ENCODE results near the gene GRID2. TPM values are rescaled to one million over a fixed set of nuclear protein-coding genes. Genes with fewer than 3 reads are reported as not detected.

Gene GRID2
- total RNA-seq, 1 donor from 2014 or later = 33.8 TPM

DNA sequence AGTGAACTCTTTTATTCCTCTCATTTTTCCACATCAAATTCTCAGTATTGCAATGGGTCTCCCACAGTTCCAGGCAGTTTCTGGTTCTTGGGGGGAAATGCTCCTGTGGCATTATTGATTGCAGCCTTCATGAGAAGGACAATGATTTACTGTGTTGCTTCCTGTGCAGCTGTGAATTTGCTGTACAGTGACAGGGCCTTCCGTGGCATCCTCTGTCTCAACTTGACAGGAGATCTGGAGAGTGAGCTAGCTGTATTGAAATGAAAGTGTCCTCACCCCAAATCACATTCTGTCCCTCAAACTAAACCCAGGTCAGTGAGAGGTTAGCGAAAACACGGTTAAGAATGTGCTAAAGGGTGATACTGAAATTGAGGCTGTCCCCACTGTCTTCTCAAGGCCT is 1447.6 kb downstream of the GRID2 start:
- DNase-seq (ENCODE audit: low spot score in 2 of 2) (no peak), FAIRE-seq (no peak)

DNA sequence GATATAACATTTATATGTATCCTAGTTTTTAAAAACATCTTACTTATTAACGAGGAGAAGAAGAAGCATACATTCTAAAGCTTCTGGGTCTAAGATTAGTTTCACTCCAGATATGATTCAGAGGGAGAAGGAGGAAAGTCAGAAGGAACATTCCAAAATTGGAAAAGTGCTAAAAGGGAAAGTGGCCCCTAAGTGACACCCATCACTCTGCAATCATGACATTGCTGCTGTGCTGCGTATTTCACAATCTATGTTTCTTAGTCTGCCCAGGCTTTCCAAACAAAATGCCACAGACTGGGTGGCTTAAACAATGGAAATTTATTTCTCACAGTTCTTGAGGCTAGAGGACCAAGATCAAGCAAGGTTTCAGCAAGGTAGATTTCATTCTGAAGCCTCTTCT is 1452.3 kb downstream of the GRID2 start:
- no peak for FAIRE-seq
- DNase-seq (ENCODE audit: low spot score in 2 of 2) = no peak

GRCh38 chr4:93759506-93759905 is 1455.7 kb downstream of the GRID2 start:
- no peak for FAIRE-seq
- DNase-seq (ENCODE audit: low spot score in 2 of 2) = no peak

DNA sequence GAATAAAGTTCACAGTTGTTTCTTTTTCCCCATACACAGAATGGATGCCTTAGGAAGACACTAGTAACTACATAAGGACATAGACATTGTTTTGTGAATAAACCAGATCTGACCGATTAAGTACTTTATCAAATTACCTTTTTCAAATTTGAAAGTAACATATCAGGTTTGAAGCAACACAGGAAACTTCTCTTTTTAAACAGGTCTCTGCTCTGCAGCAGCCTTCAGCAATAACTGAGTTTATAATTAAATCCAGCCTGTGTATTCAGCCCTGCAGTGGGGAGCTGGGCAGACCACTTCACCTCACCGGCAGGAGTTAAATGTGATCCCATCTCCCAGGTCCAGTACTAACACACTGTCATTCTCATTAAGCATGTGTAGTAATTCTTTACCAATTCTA is 1456.5 kb downstream of the GRID2 start:
- FAIRE-seq (no peak), DNase-seq (ENCODE audit: low spot score in 2 of 2) (no peak)

DNA sequence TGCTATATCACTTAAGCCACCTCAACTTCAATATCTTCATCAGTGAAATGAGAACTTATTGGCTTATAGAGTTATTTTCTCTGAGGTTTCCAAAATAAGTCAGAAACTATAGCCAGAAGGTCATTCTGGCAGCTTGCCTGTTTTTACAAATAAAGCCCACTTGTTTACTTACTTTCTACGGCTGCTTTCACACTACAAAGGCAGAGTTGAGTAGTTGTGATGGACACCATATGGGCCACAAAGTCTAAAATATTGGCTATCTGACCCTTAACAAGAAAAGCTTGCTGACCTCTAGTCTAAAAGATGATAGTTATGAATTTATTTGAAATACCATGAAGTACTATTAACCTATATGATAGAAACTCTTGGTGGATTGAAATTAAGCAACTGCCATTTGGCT is 1457.5 kb downstream of the GRID2 start:
- FAIRE-seq = no peak

GRCh38 chr4:93764639-93765246 is 1461.0 kb downstream of the GRID2 start:
- FAIRE-seq (peak; percentile 50), DNase-seq (ENCODE audit: low spot score in 2 of 2) (peak; percentile 22 to 29)

More for the DNA sequence above, 1457.5 kb downstream of the GRID2 start:
- DNase-seq (ENCODE audit: low spot score in 2 of 2) = no peak

- no peak for FAIRE-seq
These were observed 1464.2 kb downstream of the GRID2 start for GRCh38 chr4:93767917-93768316.

GRCh38 chr4:93770201-93770600 is 1466.4 kb downstream of the GRID2 start:
- no peak for FAIRE-seq
- DNase-seq (ENCODE audit: low spot score in 2 of 2) = no peak

More at GRCh38 chr4:93767917-93768316, 1464.2 kb downstream of the GRID2 start:
- DNase-seq (ENCODE audit: low spot score in 2 of 2) = no peak

- DNase-seq (ENCODE audit: low spot score in 2 of 2) (no peak), FAIRE-seq (no peak)
These were observed 1468.1 kb downstream of the GRID2 start for GRCh38 chr4:93771640-93772411.

- DNase-seq (ENCODE audit: low spot score in 2 of 2) = no peak
- FAIRE-seq = no peak
These were observed 1469.1 kb downstream of the GRID2 start for GRCh38 chr4:93772858-93773257.

DNA sequence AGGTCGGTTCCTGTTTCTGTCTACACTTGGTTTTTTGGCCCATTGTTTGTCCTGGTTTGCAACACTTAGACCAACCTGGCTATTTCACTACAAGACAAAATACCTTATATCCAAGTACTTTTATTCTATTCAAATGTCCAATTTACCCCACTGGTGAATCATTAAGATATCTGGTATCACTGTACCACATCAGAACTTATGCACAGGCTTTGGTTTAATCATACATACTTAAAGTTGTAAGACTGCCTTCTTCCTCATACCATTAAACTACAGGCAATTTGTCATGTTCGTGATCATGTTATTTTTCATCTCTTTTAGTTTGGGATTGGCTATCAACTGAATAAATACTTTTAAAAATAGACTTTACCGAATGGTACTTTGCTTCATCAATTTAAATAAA is 1471.8 kb downstream of the GRID2 start:
- DNase-seq (ENCODE audit: low spot score in 2 of 2) = no peak

DNA sequence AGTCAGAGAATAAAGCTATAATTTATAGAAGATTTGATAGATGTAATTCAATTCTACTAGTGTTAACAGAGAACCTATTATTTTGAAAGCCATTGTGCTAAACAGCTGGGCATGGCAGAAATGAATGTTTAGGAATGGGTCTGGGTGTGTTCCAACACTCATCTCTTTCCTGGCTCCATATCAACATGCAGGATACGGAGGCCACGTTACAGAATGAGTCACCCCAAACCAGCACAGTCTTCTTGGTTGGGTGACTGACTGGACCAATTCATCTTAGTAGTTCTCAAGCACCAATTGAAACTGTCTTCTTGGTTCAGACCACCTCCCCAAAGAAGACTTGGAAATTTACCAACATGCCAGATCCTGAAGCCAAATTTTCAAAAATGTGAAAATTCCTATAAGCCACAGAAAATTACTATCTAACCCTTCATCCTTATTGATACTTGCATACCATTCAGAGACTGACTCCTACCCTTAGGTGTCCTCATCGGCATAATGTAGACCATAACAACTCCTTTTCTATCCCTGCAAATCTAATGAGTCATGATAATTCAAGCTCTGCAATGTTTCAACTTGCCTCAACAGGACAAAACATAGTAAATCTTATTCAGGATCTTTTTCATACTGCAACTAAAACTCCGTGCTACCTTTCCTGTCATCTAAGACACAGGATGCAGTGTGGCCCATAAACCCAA is 1472.8 kb downstream of the GRID2 start:
- no peak for FAIRE-seq
- no peak for DNase-seq (ENCODE audit: low spot score in 2 of 2)

More for the DNA sequence above, 1471.8 kb downstream of the GRID2 start:
- no peak for FAIRE-seq

DNA sequence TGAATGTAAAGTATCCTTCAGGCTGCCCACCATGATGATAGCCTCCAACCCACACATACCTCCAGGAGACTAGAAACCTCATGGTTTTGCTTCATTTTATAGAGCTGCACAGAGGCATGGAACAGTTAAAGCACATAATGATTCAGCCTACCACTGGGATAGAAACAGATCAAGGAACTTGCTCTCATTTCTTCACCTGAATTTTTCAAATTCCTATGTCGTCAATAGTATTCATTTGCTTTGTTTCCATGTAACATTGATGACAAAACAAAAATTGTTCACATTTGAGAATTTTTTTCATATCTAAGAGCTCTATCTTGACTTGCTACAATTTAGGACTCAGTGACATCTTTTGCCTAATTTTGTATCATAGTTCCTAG is 1473.3 kb downstream of the GRID2 start:
- no peak for FAIRE-seq
- DNase-seq (ENCODE audit: low spot score in 2 of 2) = no peak

DNA sequence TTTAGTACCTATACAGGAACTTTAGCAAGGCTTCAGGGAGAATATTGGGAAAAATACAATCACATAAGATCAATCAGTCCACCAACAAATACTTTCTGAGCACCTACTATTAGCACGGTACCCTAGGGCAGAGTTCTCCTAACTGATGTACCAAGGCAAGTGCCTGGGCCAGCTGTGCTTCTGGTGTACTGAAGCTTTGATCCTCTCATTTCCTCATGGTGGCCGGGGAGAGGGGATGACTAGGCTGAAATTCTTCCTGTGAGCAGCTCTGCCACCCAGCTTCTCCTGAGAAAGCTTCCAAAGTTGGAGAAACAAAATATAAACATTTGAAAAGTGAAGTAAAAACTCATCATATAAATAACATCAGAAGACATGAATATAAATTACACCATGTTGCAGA is 1475.5 kb downstream of the GRID2 start:
- FAIRE-seq (no peak), DNase-seq (ENCODE audit: low spot score in 2 of 2) (no peak)

DNA sequence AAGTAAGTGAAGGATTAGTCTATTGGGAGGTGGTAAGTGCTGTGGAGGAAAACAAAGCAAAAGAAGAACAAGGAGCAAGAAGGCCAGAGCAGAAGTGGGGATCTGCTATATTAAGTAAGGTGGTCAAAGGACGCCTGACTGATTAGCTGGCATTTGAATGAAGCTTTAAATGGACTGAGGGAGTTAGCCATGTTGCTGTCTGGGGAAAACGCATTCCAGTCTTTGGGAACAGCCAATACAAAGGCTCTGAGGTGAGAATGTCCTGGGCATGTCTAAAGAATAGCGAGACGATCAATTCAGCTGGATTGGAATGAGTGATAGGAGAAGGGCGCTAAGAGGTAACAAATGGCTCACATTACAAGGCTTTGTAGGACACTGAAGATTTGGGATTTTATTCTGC is 1476.3 kb downstream of the GRID2 start:
- DNase-seq (ENCODE audit: low spot score in 2 of 2) (no peak), FAIRE-seq (no peak)

GRCh38 chr4:93781198-93781597 is 1477.4 kb downstream of the GRID2 start:
- FAIRE-seq = no peak
- DNase-seq (ENCODE audit: low spot score in 2 of 2) = no peak

GRCh38 chr4:93786149-93786548 is 1482.4 kb downstream of the GRID2 start:
- DNase-seq (ENCODE audit: low spot score in 2 of 2) = no peak
- FAIRE-seq = no peak

DNA sequence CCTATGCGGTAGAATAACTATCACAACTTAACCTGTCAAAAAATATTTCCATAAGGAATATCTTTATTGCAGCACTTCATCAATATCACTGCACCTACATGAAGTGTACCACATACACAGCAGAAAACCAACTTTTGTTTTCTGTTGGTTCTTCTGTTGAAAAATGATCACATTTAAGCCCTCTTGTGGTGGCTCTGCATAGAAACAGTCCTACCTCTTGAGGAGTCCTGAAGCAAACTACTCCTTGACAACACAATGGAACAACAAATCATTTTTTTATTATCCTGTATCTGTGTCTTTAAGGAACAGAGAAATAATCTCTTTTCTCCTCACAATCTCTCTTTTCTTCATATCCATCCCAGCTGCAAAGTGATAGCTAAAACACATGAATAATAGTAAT is 1484.9 kb downstream of the GRID2 start:
- FAIRE-seq (no peak), DNase-seq (ENCODE audit: low spot score in 2 of 2) (no peak)

- DNase-seq (ENCODE audit: low spot score in 2 of 2) (peak; percentile 21 to 35), FAIRE-seq (peak; percentile 79)
These were observed 1487.9 kb downstream of the GRID2 start for GRCh38 chr4:93791570-93792195.

DNA sequence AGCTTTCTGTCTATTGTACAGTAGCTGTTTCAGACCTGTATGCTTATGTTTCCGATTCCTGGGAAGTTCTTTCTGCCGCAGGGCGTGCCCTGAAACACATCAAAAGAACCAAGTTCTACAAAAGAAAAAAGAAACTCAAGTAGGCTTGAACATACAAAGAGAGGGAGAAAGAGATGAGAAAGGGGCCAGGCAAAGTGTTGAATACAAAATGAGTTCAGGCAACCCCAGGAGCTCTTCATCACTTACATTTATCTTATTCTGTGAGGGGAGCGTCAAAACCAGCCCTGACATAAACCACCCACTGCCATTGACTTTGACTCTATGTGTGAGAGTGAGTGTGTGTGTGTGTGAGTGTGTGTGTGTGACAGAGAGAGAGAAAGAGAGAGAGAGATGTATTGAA is 1498.3 kb downstream of the GRID2 start:
- FAIRE-seq (no peak), DNase-seq (ENCODE audit: low spot score in 2 of 2) (no peak)

DNA sequence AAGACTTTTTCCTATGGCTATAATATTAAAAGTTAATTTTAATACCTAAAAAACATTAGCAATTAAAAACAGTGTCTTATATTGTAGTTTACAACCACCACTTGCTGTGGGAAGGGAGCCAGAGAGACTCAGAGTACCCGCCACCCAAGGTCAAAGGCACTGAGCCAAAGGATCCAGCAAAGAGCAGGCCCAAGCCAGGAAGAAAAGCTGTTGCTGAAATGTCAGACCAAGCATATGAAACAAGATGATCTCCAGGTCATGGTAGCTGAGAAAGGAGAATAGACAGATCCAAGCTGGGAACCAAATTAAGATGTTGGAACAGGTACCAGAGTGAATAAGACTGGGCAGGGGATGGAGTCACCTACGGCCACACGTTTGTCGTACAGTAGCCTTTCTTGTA is 1506.0 kb downstream of the GRID2 start:
- no peak for DNase-seq (ENCODE audit: low spot score in 2 of 2)
- no peak for FAIRE-seq

Data from frontal cortex (tissue), 4 donors.